ENCODE measurements around the gene TPSG1. TPM values are rescaled to one million over a fixed set of nuclear protein-coding genes. Genes with fewer than 3 reads are reported as not detected.
"Not testable (repeated sequence)": the region's sequence is repeated elsewhere in the genome, so short reads cannot be mapped to it uniquely, and the experiment has no call there.

TPSG1 gene
- total and polyA plus RNA-seq, 10 donors: 0.46 TPM; not detected in 9

GRCh38 chr16:1271724-1272413 lies 46.8 kb upstream of the TPSG1 start:
- H3K4me3 ChIP-seq; H3K27ac ChIP-seq; H3K9me3 ChIP-seq; H3K36me3 ChIP-seq; intact Hi-C loops (cut with DNase I; ENCODE audit: low total_unique reads): not testable (repeated sequence)
- H3K27me3 ChIP-seq (replicated peaks in 1 of 7): peaks cover 0 to 69% (median 23%) of the 10 kb centered on the region in 7 donors
- H3K4me1 ChIP-seq: peaks cover 0 to 11% (median 6%) of the 10 kb centered on the region in 6 donors
- DNase-seq: peak; percentile 61
- 20 to 38% (median 26%) methylated on average over 9 to 19 of the region's 19 CpGs for WGBS, 5 donors
- peak in 1 of 3 donors; percentile 22 for TF ChIP-seq POLR2AphosphoS5 (IDR thresholded peaks at IDR 0.05)

DNA sequence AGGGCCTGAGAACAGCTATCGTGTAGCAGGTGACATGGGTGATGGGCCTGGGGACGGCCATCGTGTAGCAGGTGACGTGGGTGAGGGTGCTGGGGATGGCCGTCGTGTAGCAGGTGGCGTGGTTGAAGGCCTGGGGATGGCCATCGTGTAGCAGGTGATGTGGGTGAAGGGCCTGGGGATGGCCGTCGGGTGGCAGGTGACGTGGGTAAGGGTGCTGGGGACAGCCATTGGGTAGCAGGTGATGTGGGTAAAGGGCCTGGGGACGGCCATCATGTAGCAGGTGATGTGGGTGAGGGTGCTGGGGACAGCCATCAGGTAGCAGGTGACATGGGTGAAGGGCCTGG lies 46.3 kb upstream of the TPSG1 start:
- peaks cover 0 to 11% (median 6%) of the 10 kb centered on the region in 6 donors for H3K4me1 ChIP-seq
- intact Hi-C loops (cut with DNase I; ENCODE audit: low total_unique reads): no loop called here
- H3K27me3 ChIP-seq (replicated peaks in 1 of 7): peaks cover 0 to 68% (median 21%) of the 10 kb centered on the region in 7 donors
- DNase-seq: no peak
- H3K36me3 ChIP-seq: no peaks in the 10 kb centered on the region
- H3K27ac ChIP-seq: no peak overlapping the region
- H3K4me3 ChIP-seq: no peak overlapping the region
- TF ChIP-seq POLR2AphosphoS5 (IDR thresholded peaks at IDR 0.05) (no peak), POLR2A (IDR thresholded peaks at IDR 0.05) (no peak)
- TF ChIP-seq, protein P1, sequence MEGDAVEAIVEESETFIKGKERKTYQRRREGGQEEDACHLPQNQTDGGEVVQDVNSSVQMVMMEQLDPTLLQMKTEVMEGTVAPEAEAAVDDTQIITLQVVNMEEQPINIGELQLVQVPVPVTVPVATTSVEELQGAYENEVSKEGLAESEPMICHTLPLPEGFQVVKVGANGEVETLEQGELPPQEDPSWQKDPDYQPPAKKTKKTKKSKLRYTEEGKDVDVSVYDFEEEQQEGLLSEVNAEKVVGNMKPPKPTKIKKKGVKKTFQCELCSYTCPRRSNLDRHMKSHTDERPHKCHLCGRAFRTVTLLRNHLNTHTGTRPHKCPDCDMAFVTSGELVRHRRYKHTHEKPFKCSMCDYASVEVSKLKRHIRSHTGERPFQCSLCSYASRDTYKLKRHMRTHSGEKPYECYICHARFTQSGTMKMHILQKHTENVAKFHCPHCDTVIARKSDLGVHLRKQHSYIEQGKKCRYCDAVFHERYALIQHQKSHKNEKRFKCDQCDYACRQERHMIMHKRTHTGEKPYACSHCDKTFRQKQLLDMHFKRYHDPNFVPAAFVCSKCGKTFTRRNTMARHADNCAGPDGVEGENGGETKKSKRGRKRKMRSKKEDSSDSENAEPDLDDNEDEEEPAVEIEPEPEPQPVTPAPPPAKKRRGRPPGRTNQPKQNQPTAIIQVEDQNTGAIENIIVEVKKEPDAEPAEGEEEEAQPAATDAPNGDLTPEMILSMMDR (IDR thresholded peaks at IDR 0.05 in 8 of 11, conservative IDR thresholded peaks at IDR 0.05 in 3 of 11): no peak
- 74 to 87% (median 84%) methylated on average over 12 of the region's 12 CpGs for WGBS, 5 donors
- no peaks in the 10 kb centered on the region for H3K9me3 ChIP-seq

DNA sequence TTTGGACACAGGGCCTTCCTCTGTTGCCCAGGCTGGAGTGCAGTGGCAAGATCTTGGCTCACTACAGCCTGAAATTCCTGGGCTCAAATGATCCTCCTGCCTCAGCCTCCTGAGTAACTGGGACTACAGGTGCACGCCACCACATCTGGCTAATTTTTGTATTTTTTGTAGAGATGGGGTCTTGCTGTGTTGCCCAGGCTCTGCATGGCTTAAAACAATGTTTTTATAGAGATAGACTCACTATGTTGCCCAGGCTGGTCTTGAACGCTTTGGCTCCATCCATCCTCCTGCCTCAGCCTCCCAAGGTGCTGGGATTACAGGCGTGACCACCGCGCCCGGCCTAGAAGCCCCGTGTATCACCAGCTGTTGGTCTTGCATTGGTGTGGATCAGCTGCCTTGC lies 44.4 kb upstream of the TPSG1 start:
- H3K9me3 ChIP-seq; DNase-seq; H3K36me3 ChIP-seq; H3K4me3 ChIP-seq; H3K27ac ChIP-seq; intact Hi-C loops (cut with DNase I; ENCODE audit: low total_unique reads): not testable (repeated sequence)
- 90 to 94% (median 92%) methylated on average over 7 of the region's 7 CpGs for WGBS, 5 donors
- H3K4me1 ChIP-seq: peaks cover 0 to 11% (median 6%) of the 10 kb centered on the region in 6 donors
- H3K27me3 ChIP-seq (replicated peaks in 1 of 7): peaks cover 0 to 58% (median 14%) of the 10 kb centered on the region in 7 donors

GRCh38 chr16:1265826-1266225 lies 40.8 kb upstream of the TPSG1 start:
- Histone ChIP-seq H3K4me3 (no peak overlapping the region), H3K36me3 (no peaks in the 10 kb centered on the region), H3K4me1 (peaks cover 0 to 9% (median 3%) of the 10 kb centered on the region in 6 donors), H3K9me3 (no peaks in the 10 kb centered on the region), H3K27me3 (replicated peaks in 1 of 7) (peaks cover 0 to 52% (median 25%) of the 10 kb centered on the region in 7 donors), H3K27ac (no peak overlapping the region)
- 82 to 91% (median 89%) methylated on average over 11 to 19 of the region's 19 CpGs for WGBS, 5 donors
- intact Hi-C loops (cut with DNase I; ENCODE audit: low total_unique reads): no loop called here
- TF ChIP-seq, protein P1 (IDR thresholded peaks at IDR 0.05 in 8 of 11, conservative IDR thresholded peaks at IDR 0.05 in 3 of 11): no peak
- TF ChIP-seq POLR2AphosphoS5 (IDR thresholded peaks at IDR 0.05): no peak
- TF ChIP-seq POLR2A (IDR thresholded peaks at IDR 0.05): no peak
- DNase-seq: no peak

DNA sequence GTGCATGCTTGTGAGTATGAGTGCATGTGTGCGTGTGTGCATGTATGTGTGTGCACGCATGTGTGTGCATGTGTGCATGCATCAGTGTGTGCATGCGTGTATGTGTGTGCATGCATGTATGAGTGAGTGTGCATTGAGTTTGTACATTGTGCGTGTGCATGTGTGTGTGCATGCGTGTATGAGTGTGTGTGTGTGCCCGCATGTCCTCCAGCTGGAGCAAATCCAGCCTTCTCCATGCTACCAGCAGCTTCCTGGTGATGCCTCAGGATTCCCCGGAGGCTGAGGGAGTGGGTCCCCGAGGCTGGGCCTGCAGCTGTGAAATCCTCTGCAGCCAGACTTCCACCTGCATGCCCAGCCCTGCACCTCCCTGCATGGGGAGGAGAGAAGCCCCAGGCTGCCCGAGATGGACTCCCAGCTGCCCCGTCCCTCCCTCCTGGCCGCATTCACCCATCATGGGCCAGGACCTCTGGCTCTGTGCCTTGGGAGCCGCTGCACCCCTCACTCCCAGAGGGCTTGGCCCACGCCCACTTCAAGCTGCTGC lies 40.1 kb upstream of the TPSG1 start:
- peaks cover 0 to 56% (median 31%) of the 10 kb centered on the region in 7 donors for H3K27me3 ChIP-seq (replicated peaks in 1 of 7)
- H3K27ac ChIP-seq: no peak overlapping the region
- H3K36me3 ChIP-seq: no peaks in the 10 kb centered on the region
- intact Hi-C loops (cut with DNase I; ENCODE audit: low total_unique reads): no loop called here
- no peak overlapping the region for H3K4me3 ChIP-seq
- no peak for DNase-seq
- 68 to 90% (median 83%) methylated on average over 6 to 13 of the region's 13 CpGs for WGBS, 5 donors
- H3K9me3 ChIP-seq: no peaks in the 10 kb centered on the region
- TF ChIP-seq POLR2A (IDR thresholded peaks at IDR 0.05) (no peak), POLR2AphosphoS5 (IDR thresholded peaks at IDR 0.05) (no peak)
- TF ChIP-seq, protein P1 (IDR thresholded peaks at IDR 0.05 in 8 of 11, conservative IDR thresholded peaks at IDR 0.05 in 3 of 11): no peak
- H3K4me1 ChIP-seq: peaks cover 0 to 9% (median 3%) of the 10 kb centered on the region in 6 donors
